Activated T-helper 1 cell treated with anti-CD3 and anti-CD28 coated beads, Interleukin-12 subunit alpha, Interleukin-12 subunit beta, Interleukin-2, Interleukin-4 antibody, amounts not matched to agents 30 ng/mL and 10 ng/mL and 1 ng/mL, durations not matched to agents 14 hours and 24 hours and 36 hours (primary cell): Measurements from ENCODE around the gene CADPS. TPM values are rescaled to one million over a fixed set of nuclear protein-coding genes. Genes with fewer than 3 reads are reported as not detected.

Experiments
- DNase-seq: peaks from one replicate; pipeline ENCODE4 v3.0.0; 2021; ENCODE audit warnings: low spot score
- H3K27ac Mint-ChIP-seq: one replicate; pipeline ENCODE4 v1.8.0; 2021; ENCODE audit warnings: mild to moderate bottlenecking, mixed read lengths
- H3K27me3 Mint-ChIP-seq: one replicate; pipeline ENCODE4 v1.8.0; 2022; ENCODE audit warnings: mild to moderate bottlenecking, moderate library complexity, mixed read lengths; ENCODE audit not compliant: insufficient read depth
- H3K36me3 Mint-ChIP-seq: one replicate; pipeline ENCODE4 v1.8.0; 2021; ENCODE audit warnings: low read depth, mixed read lengths
- H3K4me1 Mint-ChIP-seq: one replicate; pipeline ENCODE4 v1.8.0; 2021; ENCODE audit warnings: low read depth, mixed read lengths
- H3K4me3 Mint-ChIP-seq: one replicate; pipeline ENCODE4 v1.8.0; 2021; ENCODE audit warnings: mild to moderate bottlenecking, moderate library complexity, mixed read lengths
- H3K9me3 Mint-ChIP-seq: one replicate; pipeline ENCODE4 v1.8.0; 2021; ENCODE audit warnings: mixed read lengths
- intact Hi-C: fragments of 100-400 bp; cut with micrococcal nuclease; formaldehyde crosslinking; loops from one replicate; pipeline ENCODE4 v1.15.1; 2024
- total RNA-seq: library from RNA; stranded (reverse); gene quantifications from 2 replicates; pipeline ENCODE4 v1.2.3, GENCODE V29; 2022

Gene CADPS
- total RNA-seq, 1 donor from 2014 or later: not detected

GRCh38 chr3:62859203-62859791 is 15.9 kb downstream of the CADPS start:
- H3K27me3 Mint-ChIP-seq: no peaks in the 10 kb centered on the region
- H3K36me3 Mint-ChIP-seq: no peaks in the 10 kb centered on the region
- no peak for DNase-seq
- H3K27ac Mint-ChIP-seq: no peak overlapping the region
- intact Hi-C loops: no loop called here
- no peak overlapping the region for H3K4me3 Mint-ChIP-seq
- H3K4me1 Mint-ChIP-seq: no peaks in the 10 kb centered on the region
- H3K9me3 Mint-ChIP-seq: no peaks in the 10 kb centered on the region

- no peaks in the 10 kb centered on the region for H3K27me3 Mint-ChIP-seq
- no peak overlapping the region for H3K27ac Mint-ChIP-seq
- no peaks in the 10 kb centered on the region for H3K36me3 Mint-ChIP-seq
- intact Hi-C loops: no loop called here
- DNase-seq: no peak
- H3K4me3 Mint-ChIP-seq: no peak overlapping the region
- no peaks in the 10 kb centered on the region for H3K9me3 Mint-ChIP-seq
- H3K4me1 Mint-ChIP-seq: no peaks in the 10 kb centered on the region
Observed at GRCh38 chr3:62845996-62846395, 29.2 kb downstream of the CADPS start.

- H3K4me1 Mint-ChIP-seq: no peaks in the 10 kb centered on the region
- no peaks in the 10 kb centered on the region for H3K36me3 Mint-ChIP-seq
- intact Hi-C loops: no loop called here
- DNase-seq: no peak
- no peaks in the 10 kb centered on the region for H3K9me3 Mint-ChIP-seq
- H3K4me3 Mint-ChIP-seq: no peak overlapping the region
- H3K27ac Mint-ChIP-seq: no peak overlapping the region
- no peaks in the 10 kb centered on the region for H3K27me3 Mint-ChIP-seq
Observed at GRCh38 chr3:62843508-62843907, 31.7 kb downstream of the CADPS start.

GRCh38 chr3:62839748-62840147 is 35.5 kb downstream of the CADPS start:
- no peak for DNase-seq
- no peaks in the 10 kb centered on the region for H3K4me1 Mint-ChIP-seq
- no peaks in the 10 kb centered on the region for H3K27me3 Mint-ChIP-seq
- no peaks in the 10 kb centered on the region for H3K36me3 Mint-ChIP-seq
- intact Hi-C loops: no loop called here
- H3K27ac Mint-ChIP-seq: no peak overlapping the region
- no peak overlapping the region for H3K4me3 Mint-ChIP-seq
- no peaks in the 10 kb centered on the region for H3K9me3 Mint-ChIP-seq

- H3K27me3 Mint-ChIP-seq: no peaks in the 10 kb centered on the region
- H3K27ac Mint-ChIP-seq: no peak overlapping the region
- H3K4me1 Mint-ChIP-seq: no peaks in the 10 kb centered on the region
- H3K36me3 Mint-ChIP-seq: no peaks in the 10 kb centered on the region
- intact Hi-C loops: no loop called here
- H3K9me3 Mint-ChIP-seq: no peaks in the 10 kb centered on the region
- DNase-seq: no peak
- H3K4me3 Mint-ChIP-seq: no peak overlapping the region
Observed at GRCh38 chr3:62837145-62837787, 38.0 kb downstream of the CADPS start.

- H3K27ac Mint-ChIP-seq: no peak overlapping the region
- H3K4me3 Mint-ChIP-seq: no peak overlapping the region
- H3K4me1 Mint-ChIP-seq: no peaks in the 10 kb centered on the region
- H3K9me3 Mint-ChIP-seq: no peaks in the 10 kb centered on the region
- no peaks in the 10 kb centered on the region for H3K27me3 Mint-ChIP-seq
- no peaks in the 10 kb centered on the region for H3K36me3 Mint-ChIP-seq
- intact Hi-C loops: no loop called here
- DNase-seq: no peak
Observed at GRCh38 chr3:62835554-62836236, 39.5 kb downstream of the CADPS start.

GRCh38 chr3:62833538-62833937 is 41.7 kb downstream of the CADPS start:
- no peak overlapping the region for H3K27ac Mint-ChIP-seq
- no peak for DNase-seq
- intact Hi-C loops: no loop called here
- no peaks in the 10 kb centered on the region for H3K4me1 Mint-ChIP-seq
- no peaks in the 10 kb centered on the region for H3K27me3 Mint-ChIP-seq
- no peaks in the 10 kb centered on the region for H3K36me3 Mint-ChIP-seq
- H3K4me3 Mint-ChIP-seq: no peak overlapping the region
- H3K9me3 Mint-ChIP-seq: no peaks in the 10 kb centered on the region

GRCh38 chr3:62832553-62832952 is 42.7 kb downstream of the CADPS start:
- Mint-ChIP-seq H3K27me3 (no peaks in the 10 kb centered on the region), H3K36me3 (no peaks in the 10 kb centered on the region), H3K4me3 (no peak overlapping the region), H3K4me1 (no peaks in the 10 kb centered on the region), H3K27ac (no peak overlapping the region), H3K9me3 (no peaks in the 10 kb centered on the region)
- intact Hi-C loops: no loop called here
- DNase-seq: no peak

- no peak overlapping the region for H3K27ac Mint-ChIP-seq
- no peaks in the 10 kb centered on the region for H3K27me3 Mint-ChIP-seq
- intact Hi-C loops: no loop called here
- no peak overlapping the region for H3K4me3 Mint-ChIP-seq
- no peaks in the 10 kb centered on the region for H3K36me3 Mint-ChIP-seq
- no peaks in the 10 kb centered on the region for H3K9me3 Mint-ChIP-seq
- no peak for DNase-seq
- no peaks in the 10 kb centered on the region for H3K4me1 Mint-ChIP-seq
Observed at GRCh38 chr3:62830727-62831322, 44.4 kb downstream of the CADPS start.

- Mint-ChIP-seq H3K9me3 (no peaks in the 10 kb centered on the region), H3K27me3 (no peaks in the 10 kb centered on the region), H3K4me3 (no peak overlapping the region), H3K4me1 (no peaks in the 10 kb centered on the region), H3K27ac (no peak overlapping the region), H3K36me3 (no peaks in the 10 kb centered on the region)
- intact Hi-C loops: no loop called here
- no peak for DNase-seq
Observed at GRCh38 chr3:62827550-62827949, 47.7 kb downstream of the CADPS start.

GRCh38 chr3:62824965-62825592 is 50.1 kb downstream of the CADPS start:
- H3K4me1 Mint-ChIP-seq: no peaks in the 10 kb centered on the region
- H3K27me3 Mint-ChIP-seq: no peaks in the 10 kb centered on the region
- no peak for DNase-seq
- H3K9me3 Mint-ChIP-seq: no peaks in the 10 kb centered on the region
- H3K27ac Mint-ChIP-seq: no peak overlapping the region
- no peaks in the 10 kb centered on the region for H3K36me3 Mint-ChIP-seq
- intact Hi-C loops: no loop called here
- H3K4me3 Mint-ChIP-seq: no peak overlapping the region

GRCh38 chr3:62823461-62824050 is 51.7 kb downstream of the CADPS start:
- Mint-ChIP-seq H3K9me3 (no peaks in the 10 kb centered on the region), H3K36me3 (no peaks in the 10 kb centered on the region), H3K4me1 (no peaks in the 10 kb centered on the region), H3K4me3 (no peak overlapping the region), H3K27ac (no peak overlapping the region), H3K27me3 (no peaks in the 10 kb centered on the region)
- intact Hi-C loops: no loop called here
- DNase-seq: no peak

- H3K9me3 Mint-ChIP-seq: no peaks in the 10 kb centered on the region
- no peaks in the 10 kb centered on the region for H3K36me3 Mint-ChIP-seq
- H3K4me3 Mint-ChIP-seq: no peak overlapping the region
Observed at GRCh38 chr3:62822905-62823304, 52.3 kb downstream of the CADPS start.

More at GRCh38 chr3:62822905-62823304, 52.3 kb downstream of the CADPS start:
- Mint-ChIP-seq H3K27ac (no peak overlapping the region), H3K4me1 (no peaks in the 10 kb centered on the region), H3K27me3 (no peaks in the 10 kb centered on the region)
- intact Hi-C loops: no loop called here
- DNase-seq: no peak
